ENCODE measurements around the gene ACTN4. TPM values are rescaled to one million over a fixed set of nuclear protein-coding genes. Genes with fewer than 3 reads are reported as not detected.

ACTN4 gene
- total and polyA plus RNA-seq, 2 donors (not counting 3 experiments of a cell fraction or from before 2014, with no cell fraction given): 313 to 748 TPM

DNA sequence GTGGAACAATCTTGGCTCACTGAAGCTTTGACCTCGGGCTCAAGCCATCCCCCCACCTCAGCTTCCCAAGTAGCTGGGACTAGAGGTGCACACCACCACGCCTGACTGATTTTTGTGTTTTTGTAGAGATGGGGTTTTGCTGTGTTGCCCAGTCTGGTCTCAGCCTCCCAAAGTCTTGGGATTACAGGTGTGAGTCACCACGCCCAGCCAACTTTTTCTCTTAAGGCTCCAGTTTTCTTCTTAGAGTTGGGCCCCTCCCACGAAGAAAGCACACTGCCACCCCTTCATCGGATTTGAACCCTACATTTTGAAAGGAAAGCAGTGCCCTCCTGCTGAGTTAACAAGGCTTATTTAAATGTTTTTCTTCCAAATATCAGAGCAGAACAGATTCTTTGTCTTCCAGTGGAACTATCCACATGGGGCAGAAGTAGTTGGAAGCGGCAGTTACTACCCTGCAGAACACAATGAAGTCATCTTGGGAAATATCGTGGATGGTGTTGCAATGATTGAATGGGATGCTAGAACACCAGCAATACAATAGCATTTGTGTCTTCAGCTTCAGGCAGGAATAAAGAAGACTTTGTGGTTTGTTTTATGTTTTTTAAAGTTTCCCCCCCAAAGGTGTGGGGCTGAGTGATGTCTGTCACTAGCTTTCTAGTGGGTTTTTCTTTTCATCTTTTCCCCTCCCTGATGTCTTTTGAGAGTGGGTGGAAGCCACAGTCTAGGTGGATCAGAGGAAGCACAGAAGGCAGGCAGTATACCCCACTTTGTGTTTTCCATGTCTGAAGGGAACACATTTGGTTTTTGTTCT lies 8.9 kb downstream of the ACTN4 start:
- CTCF ChIA-PET: interaction anchor here (1.1 to 2.9 kb wide), 2 partner anchors 22 to 37 kb away, joined by 3 to 6 read pairs; no protein-coding TSS in a partner anchor
- dilution Hi-C loops (cut with MboI; ENCODE audit: extremely low pct_ligation_motif_present, low sequenced_read_pairs): no loop called here

More for the DNA sequence above, 8.9 kb downstream of the ACTN4 start:
- FAIRE-seq (no peak), DNase-seq (ENCODE audit: low read depth, low spot score) (no peak)
- no peaks in the 10 kb centered on the region for H3K9me3 ChIP-seq (replicated peaks; ENCODE audit: control insufficient read depth, insufficient read depth, low read length)
- TF ChIP-seq, protein P1, sequence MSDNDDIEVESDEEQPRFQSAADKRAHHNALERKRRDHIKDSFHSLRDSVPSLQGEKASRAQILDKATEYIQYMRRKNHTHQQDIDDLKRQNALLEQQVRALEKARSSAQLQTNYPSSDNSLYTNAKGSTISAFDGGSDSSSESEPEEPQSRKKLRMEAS (IDR thresholded peaks at IDR 0.05; ENCODE audit: insufficient read depth, insufficient read length): no peak
- TF ChIP-seq, protein P2, sequence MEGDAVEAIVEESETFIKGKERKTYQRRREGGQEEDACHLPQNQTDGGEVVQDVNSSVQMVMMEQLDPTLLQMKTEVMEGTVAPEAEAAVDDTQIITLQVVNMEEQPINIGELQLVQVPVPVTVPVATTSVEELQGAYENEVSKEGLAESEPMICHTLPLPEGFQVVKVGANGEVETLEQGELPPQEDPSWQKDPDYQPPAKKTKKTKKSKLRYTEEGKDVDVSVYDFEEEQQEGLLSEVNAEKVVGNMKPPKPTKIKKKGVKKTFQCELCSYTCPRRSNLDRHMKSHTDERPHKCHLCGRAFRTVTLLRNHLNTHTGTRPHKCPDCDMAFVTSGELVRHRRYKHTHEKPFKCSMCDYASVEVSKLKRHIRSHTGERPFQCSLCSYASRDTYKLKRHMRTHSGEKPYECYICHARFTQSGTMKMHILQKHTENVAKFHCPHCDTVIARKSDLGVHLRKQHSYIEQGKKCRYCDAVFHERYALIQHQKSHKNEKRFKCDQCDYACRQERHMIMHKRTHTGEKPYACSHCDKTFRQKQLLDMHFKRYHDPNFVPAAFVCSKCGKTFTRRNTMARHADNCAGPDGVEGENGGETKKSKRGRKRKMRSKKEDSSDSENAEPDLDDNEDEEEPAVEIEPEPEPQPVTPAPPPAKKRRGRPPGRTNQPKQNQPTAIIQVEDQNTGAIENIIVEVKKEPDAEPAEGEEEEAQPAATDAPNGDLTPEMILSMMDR (IDR thresholded peaks at IDR 0.05; ENCODE audit: extremely low read depth in 1 of 2, insufficient read depth in 1 of 2, low read depth in 1 of 2, low read length in 2 of 2): no peak
- no peak for TF ChIP-seq EZH2 (IDR thresholded peaks at IDR 0.05; ENCODE audit: borderline replicate concordance, low read depth, low read length, severe bottlenecking)
- TF ChIP-seq FOS (IDR thresholded peaks at IDR 0.05; ENCODE audit: borderline replicate concordance, insufficient read depth, low read length): no peak
- no peak for TF ChIP-seq JUN (IDR thresholded peaks at IDR 0.05; ENCODE audit: borderline replicate concordance, insufficient read depth, insufficient read length, low read depth)
- no peak for TF ChIP-seq POLR2A (IDR thresholded peaks at IDR 0.05; ENCODE audit: low read depth, low read length)
- H3K27ac ChIP-seq (ENCODE audit: insufficient read depth, low read depth, low read length): no peak overlapping the region
- no peak overlapping the region for H2AFZ ChIP-seq (ENCODE audit: low read depth, low read length)
- H3K4me3 ChIP-seq (replicated peaks in 1 of 3; ENCODE audit: insufficient read depth in 1 of 3, low read depth in 1 of 3, low read length in 3 of 3): no peak overlapping the region
- no peak overlapping the region for H3K4me2 ChIP-seq (ENCODE audit: insufficient read depth, low read length)
- H3K79me2 ChIP-seq (ENCODE audit: control insufficient read depth, insufficient read depth, low read length): peaks cover 100% of the 10 kb centered on the region
- H3K4me1 ChIP-seq (ENCODE audit: control insufficient read depth, extremely low read depth, insufficient read depth, low read length): peaks cover 80% of the 10 kb centered on the region
- POLR2A ChIA-PET: interaction anchor here (4.2 kb wide), 1 partner anchor 8 kb away, joined by 28 read pairs; the partner anchor contains the start of gene ACTN4
- no peaks in the 10 kb centered on the region for H3K27me3 ChIP-seq (ENCODE audit: control insufficient read depth in 2 of 2, insufficient read depth in 2 of 2, low read length in 2 of 2)
- no peaks in the 10 kb centered on the region for H4K20me1 ChIP-seq (replicated peaks; ENCODE audit: control insufficient read depth, extremely low read depth, insufficient read depth, low read length)
- peaks cover 0 to 3% of the 10 kb centered on the region in 2 experiments for H3K36me3 ChIP-seq (ENCODE audit: control insufficient read depth in 2 of 2, extremely low read depth in 1 of 2, insufficient read depth in 2 of 2, low read length in 2 of 2)
- no peak overlapping the region for H3K9ac ChIP-seq (replicated peaks; ENCODE audit: extremely low read depth, insufficient read depth, low read length)
- BruUV-seq (replicated peaks): no TSS peak
- intact Hi-C loops (cut with micrococcal nuclease): no loop called here
- H3K9me1 ChIP-seq (replicated peaks; ENCODE audit: control insufficient read depth, extremely low read depth, insufficient read depth, low read length): no peaks in the 10 kb centered on the region
